Omental fat pad (tissue), 4 donors: ENCODE data around the gene PPM1J. TPM values are rescaled to one million over a fixed set of nuclear protein-coding genes. Genes with fewer than 3 reads are reported as not detected.

Experiments used
- ATAC-seq: fragments of 150-250 bp; one replicate; pipeline ENCODE4 v1.9.1; 2016; ENCODE audit warnings: mild to moderate bottlenecking, moderate library complexity; ENCODE audit not compliant: low FRiP score
- DNase-seq: peaks from one replicate; pipeline ENCODE4 v3.0.0-alpha.2; 2019; ENCODE audit warnings: low spot score
- total RNA-seq, 4 donors: library from RNA; depleted of rRNA; stranded (reverse); fragments of >200 nt; gene quantifications; one replicate each; pipeline ENCODE4 v1.1.0, GENCODE V29; 2016
- TF ChIP-seq, protein P1 (sequence below), 3 donors: fragments of 450-650 bp; IDR thresholded peaks; one replicate each; pipeline ENCODE4 v1.5.1; 2016 to 2017; ENCODE audit warnings: antibody characterized with exemption in 3 of 3, mild to moderate bottlenecking in 3 of 3, moderate library complexity in 2 of 3

PPM1J gene, protein sequence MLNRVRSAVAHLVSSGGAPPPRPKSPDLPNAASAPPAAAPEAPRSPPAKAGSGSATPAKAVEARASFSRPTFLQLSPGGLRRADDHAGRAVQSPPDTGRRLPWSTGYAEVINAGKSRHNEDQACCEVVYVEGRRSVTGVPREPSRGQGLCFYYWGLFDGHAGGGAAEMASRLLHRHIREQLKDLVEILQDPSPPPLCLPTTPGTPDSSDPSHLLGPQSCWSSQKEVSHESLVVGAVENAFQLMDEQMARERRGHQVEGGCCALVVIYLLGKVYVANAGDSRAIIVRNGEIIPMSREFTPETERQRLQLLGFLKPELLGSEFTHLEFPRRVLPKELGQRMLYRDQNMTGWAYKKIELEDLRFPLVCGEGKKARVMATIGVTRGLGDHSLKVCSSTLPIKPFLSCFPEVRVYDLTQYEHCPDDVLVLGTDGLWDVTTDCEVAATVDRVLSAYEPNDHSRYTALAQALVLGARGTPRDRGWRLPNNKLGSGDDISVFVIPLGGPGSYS
- 1 to 10 TPM in 3 of 4 donors, under 1 TPM in 1; 0.63 to 1.7 (median 1.5) TPM for total RNA-seq

DNA sequence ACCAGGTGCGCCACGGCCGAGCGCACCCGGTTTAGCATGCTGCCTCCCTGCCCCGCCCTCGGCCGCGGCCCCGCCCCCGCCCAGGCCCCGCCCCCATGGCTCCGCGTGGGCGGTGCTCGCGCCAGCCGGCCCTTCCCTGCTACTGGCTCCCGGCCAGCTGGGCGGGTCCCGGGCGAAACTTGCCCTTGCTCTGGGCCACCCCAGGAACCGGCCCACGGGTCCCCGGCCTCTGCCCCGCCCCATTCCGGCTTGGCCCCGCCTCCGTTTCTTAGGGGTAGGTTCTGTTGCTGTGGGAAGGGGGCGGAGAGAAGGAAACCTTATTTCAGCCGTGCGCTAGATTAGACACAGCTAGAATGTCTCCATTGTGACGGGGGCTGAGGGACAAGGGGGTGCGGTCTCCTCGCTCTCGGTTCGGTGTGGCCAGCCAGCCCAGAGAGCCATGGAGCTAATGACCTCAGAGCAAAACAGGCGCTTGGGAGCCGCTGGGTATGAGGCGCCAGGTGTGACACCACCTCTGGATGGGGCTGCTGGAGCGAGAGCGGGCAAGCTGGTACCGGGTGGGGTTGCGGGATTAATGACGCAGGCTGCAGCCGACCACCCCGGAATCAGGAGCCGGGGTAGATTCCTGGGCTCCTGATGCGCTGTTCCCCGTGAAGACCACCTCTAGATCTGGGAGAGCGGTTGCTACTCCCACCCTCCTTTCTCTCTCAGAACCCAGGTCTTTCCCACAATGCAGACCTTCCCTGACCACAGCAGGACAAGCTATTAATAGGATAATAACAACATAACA is at the start of gene PPM1J:
PPM1J (minus strand) TSS at position 69 of the 790 bp plus-strand sequence; CDS start at position 38, 31 bp downstream.
- TF ChIP-seq, protein P1, sequence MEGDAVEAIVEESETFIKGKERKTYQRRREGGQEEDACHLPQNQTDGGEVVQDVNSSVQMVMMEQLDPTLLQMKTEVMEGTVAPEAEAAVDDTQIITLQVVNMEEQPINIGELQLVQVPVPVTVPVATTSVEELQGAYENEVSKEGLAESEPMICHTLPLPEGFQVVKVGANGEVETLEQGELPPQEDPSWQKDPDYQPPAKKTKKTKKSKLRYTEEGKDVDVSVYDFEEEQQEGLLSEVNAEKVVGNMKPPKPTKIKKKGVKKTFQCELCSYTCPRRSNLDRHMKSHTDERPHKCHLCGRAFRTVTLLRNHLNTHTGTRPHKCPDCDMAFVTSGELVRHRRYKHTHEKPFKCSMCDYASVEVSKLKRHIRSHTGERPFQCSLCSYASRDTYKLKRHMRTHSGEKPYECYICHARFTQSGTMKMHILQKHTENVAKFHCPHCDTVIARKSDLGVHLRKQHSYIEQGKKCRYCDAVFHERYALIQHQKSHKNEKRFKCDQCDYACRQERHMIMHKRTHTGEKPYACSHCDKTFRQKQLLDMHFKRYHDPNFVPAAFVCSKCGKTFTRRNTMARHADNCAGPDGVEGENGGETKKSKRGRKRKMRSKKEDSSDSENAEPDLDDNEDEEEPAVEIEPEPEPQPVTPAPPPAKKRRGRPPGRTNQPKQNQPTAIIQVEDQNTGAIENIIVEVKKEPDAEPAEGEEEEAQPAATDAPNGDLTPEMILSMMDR (IDR thresholded peaks at IDR 0.05), result no peak
- DNase-seq (peak; percentile 98), ATAC-seq (peak; percentile 86)

- TF ChIP-seq, protein P1 (IDR thresholded peaks at IDR 0.05), result no peak
- DNase-seq (no peak), ATAC-seq (no peak)
These were observed 47.7 kb upstream of the PPM1J start for GRCh38 chr1:112762541-112763500.

DNA sequence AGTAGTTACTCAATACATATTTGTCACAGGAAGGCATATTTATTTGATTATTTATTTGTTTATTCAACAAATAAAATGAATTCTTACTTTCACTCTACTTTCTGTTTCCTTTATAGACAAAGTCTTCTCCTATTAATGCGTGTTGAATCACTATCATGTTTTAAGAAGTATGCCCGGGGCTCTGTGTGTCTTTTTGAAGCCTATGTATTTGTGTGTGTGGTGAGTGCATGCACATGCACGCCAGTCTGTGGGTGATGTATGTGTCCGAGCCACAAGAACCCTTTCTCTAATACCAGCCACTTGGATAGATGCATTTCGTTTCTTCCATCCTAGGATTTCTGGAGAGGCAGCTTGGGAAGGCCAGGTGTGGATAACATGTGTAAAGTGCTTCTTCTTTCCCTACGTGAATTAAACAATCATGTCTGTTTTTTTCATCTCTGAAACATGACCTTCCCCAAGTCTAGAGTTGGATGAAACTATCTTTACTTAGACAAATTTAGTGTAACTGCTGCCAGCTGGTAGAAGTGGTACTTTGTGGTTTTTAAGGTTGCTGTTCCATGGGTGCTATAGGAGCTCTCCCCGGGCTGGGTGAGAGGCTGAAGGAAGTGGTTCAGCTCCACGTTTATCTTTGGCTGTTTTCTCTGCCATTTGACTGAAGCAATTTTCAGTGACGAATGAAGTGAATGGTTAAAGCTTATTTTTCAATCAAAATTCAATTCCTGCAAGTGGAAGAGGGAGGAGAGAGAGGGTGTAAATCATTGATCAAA is 46.8 kb upstream of the PPM1J start:
- DNase-seq (no peak), ATAC-seq (no peak)
- TF ChIP-seq, protein P1 (IDR thresholded peaks at IDR 0.05), result no peak

DNA sequence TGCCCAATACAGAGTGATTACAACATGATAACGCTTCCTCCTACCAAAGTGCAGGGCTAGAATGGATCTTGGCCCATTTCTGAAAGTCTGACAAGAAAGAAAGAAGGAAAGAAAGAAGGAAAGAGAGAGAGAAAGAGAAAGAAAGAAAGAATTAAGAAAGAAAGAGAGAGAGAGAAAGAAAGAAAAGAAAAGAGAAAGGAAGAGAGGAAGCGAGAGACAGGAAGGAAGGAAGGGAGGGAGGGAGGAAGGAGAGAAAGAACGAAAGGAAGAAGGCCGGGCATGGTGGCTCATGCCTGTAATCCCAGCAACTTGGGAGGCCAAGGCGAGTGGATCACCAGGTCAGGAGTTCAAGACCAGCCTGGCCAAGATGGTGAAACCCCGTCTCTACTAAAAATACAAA is 44.1 kb upstream of the PPM1J start:
- DNase-seq, result no peak
- TF ChIP-seq, protein P1 (IDR thresholded peaks at IDR 0.05), result no peak
- ATAC-seq, result no peak

- DNase-seq, result no peak
- TF ChIP-seq, protein P1 (IDR thresholded peaks at IDR 0.05), result no peak
- no peak for ATAC-seq
These were observed 39.0 kb upstream of the PPM1J start for GRCh38 chr1:112754116-112754628.
